IPS-NIHi7 (cell line): ENCODE measurements around the gene PHLDB3.
"Not testable (repeated sequence)": the region's sequence is repeated elsewhere in the genome, so short reads cannot be mapped to it uniquely, and the experiment has no call there.

Experiments
- DNase-seq: peaks from one replicate; pipeline ENCODE4 v3.0.0; 2012; ENCODE audit warnings: mixed read lengths; ENCODE audit errors: extremely low spot score

PHLDB3 gene

GRCh38 chr19:43527860-43528622 lies 23.5 kb upstream of the PHLDB3 start:
- no peak for DNase-seq

DNA sequence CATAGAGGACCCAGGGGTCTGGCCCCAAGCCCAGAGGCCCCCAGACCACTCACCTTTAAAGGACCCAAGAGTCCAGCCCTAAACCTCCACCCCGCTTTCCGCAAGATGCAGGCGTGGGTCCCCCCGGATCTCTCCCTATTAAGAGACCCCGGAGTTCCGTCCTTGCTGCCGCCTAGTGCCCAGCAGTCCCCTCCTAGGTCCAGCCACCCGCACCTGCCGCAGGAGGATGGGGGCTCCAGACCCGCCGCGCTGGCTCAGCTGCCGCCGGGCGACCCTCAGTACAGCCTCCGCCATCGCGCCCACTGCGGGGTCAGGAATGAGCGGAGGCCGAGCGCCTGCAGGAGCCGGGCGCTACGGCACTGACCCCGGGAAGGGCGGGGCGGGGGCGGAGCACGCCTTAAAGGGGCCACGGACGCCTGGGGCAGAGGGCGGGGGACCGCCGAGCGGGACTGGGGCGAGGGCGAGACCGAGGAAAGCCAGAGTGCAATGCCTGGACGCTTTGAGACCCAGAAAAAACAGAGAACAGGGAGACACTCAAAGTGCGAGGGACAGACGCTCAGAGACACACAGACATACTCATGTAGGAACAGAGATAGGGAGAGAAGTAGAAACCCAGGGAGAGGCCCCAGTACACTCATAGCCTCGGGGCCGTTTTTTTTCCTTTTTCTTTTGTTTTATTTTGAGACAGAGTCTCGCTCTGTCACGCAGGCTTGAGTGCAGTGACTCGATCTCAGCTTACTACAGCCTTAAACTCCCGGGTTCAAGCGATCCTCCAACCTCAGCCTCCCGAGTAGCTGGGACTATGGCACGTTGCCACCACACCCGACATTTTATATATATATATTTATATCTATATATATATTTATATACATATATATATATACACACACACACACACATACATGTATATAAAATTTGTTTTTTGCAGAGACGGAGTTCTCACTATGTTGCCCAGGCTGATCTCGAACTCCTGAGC lies 22.6 kb upstream of the PHLDB3 start, which contains the start of gene ETHE1:
Gene ETHE1, minus strand, starts transcription at position 318 of the 976 bp plus-strand sequence. Its CDS starts 24 bp downstream, at position 294.
- peak; percentile 80 for DNase-seq

GRCh38 chr19:43525836-43526771 lies 21.6 kb upstream of the PHLDB3 start:
- DNase-seq = no peak

GRCh38 chr19:43524922-43525835 lies 20.6 kb upstream of the PHLDB3 start:
- peak; percentile 59 for DNase-seq

DNA sequence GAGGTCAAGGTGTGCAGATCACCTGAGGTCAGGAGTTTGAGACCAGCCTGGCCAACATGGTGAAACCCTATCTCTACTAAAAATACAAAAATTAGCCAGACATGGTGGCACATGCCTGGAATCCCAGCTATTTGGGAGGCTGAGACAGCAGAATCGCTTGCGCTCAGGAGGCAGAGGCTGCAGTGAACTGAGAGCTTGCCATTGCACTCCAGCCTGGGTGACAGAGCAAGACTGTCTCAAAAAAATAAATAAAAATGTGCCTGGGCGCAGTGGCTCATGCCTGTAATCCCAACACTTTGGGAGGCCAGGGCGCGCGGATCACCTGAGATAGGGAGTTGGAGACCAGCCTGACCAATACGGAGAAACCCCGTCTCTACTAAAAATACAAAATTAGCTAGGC lies 19.1 kb upstream of the PHLDB3 start:
- DNase-seq = not testable (repeated sequence)

DNA sequence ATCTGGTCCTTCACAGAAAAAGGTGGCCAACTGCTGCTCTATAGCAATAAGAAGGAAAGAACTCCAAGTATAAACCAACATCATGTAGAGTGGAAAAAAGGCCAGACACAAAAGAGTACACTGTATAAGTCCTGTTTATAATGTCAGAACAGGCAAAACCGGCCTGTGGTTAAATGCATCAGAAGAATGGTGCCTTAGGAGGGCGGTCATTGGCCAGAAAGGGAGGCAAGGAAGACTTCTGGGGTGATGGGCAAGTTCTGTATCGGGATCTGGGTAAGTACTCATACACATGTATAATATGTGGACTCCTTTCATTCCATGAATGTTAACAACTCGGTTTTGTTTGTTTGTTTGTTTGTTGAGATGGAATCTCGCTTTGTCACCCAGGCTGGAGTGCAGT lies 18.4 kb upstream of the PHLDB3 start:
- DNase-seq = no peak

GRCh38 chr19:43519436-43520088 lies 15.0 kb upstream of the PHLDB3 start:
- peak; percentile 83 for DNase-seq

DNA sequence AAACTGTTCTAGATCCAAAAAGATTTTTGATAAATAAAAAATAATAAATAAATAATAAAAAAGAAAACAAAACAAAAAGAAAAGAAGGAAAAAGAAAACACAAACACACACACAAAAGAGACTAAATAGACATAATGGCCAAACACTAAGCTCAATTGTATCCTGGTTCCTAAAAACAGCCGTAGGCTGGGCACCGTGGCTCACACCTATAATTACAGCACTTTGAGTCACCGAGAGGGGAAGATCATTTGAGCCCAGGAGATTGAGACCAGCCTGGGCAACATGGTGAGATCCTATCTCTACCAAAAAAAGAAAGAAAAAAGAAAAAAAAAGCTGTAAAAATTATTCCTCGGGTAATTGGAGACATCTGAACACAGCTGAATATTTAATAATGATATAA lies 13.5 kb upstream of the PHLDB3 start:
- DNase-seq = no peak

- DNase-seq = not testable (repeated sequence)
Observed at GRCh38 chr19:43512399-43512798, 7.9 kb upstream of the PHLDB3 start.

GRCh38 chr19:43511324-43511723 lies 6.8 kb upstream of the PHLDB3 start:
- DNase-seq = no peak

DNA sequence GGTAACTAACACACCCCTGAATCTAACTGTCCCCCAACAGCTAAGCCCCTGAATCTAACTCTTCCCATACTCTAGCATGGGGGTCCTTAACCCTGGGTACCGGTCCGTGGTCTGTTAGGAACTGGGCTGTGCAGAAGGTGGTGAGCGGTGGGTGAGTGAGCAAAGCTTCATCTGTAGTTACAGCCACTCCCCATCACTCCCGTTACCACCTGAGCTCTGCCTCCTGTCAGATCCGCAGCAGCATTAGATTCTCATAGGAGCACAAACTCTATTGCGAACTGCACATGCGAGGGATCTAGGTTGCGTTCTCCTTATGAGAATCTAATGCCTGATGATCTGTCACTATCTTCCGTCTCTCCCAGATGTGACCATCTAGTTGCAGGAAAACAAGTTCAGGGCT lies 6.2 kb upstream of the PHLDB3 start:
- no peak for DNase-seq

GRCh38 chr19:43507880-43508279 lies 3.3 kb upstream of the PHLDB3 start:
- DNase-seq = no peak

DNA sequence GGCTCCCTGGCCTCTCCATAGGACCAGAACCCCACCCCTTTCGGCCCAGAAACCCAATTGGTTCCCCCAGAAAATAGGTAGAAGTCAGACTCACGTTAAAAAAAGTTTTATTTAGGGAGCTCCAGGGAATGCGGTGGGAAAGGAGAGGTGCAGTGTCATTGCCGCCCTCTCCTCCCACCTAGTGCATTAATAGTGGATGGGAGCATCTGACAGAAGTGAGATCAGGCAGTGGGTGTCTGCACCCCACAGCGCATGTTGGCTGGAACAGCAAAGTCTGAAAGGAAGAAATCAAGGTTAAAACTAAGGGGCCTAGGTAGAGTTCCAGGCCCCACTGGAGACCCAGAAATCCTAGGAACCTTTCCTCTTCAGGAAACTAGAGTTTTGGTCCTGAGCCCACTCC lies 2.1 kb upstream of the PHLDB3 start:
- no peak for DNase-seq

DNA sequence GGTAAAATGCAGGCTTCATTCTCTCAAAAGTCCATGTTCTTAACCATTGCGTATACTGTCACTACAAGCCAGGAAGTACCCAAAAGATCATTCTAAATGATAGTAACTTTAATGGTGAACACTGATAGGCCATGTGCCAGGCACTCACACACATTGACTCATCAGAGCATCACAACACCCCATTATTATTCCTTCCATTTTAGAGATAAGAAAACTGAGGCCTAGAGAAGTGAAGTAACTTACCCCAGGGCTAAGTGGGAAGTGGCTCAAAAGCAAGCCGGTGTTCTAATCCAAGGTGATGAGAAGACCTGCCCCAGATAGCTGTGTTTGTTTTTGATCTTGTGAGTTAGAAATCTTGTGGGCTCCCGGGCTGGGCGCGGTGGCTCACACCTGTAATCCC lies 1.4 kb upstream of the PHLDB3 start:
- no peak for DNase-seq

GRCh38 chr19:43505186-43505456 lies 575 bp upstream of the PHLDB3 start:
- DNase-seq = no peak

GRCh38 chr19:43503501-43504425 lies 783 bp downstream of the PHLDB3 start:
- peak; percentile 97 for DNase-seq

DNA sequence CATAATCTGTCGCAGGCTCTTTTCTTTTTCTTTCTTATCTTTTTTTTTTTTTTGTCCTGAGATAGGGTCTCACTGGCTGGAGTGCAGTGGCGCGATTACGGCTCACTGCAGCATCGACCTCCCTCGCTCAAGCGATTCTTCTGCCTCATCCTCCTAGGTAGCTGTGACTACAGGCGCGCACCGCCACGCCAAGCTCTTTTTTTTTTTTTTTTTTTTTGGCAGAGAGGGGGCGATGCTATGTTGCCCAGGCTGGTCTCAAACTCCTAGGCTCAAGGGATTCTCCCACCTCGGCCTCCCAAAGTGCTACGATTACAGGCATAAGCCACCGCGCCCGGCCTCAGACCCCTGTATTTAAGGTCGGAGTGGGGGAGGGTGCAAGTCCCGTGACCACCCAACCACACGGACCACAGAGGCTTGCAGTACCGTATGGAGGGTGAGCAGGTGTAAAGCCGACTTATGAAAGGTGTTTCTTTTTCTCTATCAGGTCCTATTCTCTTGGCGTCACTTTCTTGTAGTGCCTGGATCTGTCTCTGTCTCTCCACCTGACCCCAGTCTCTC lies 2.0 kb downstream of the PHLDB3 start:
- no peak for DNase-seq

- DNase-seq = peak; percentile 76
Observed at GRCh38 chr19:43501661-43502418, 2.7 kb downstream of the PHLDB3 start.
